HL-60 (cell line): ENCODE measurements around the gene ZNF593.

Experiments
- CTCF ChIP-seq: IDR thresholded peaks from one replicate; pipeline ENCODE4 v1.5.1; 2011; ENCODE audit warnings: low read length, control low read depth, inconsistent platforms; ENCODE audit not compliant: insufficient read depth
- GABPA ChIP-seq: IDR thresholded peaks from 2 replicates; pipeline ENCODE4 v1.6.1; 2012; ENCODE audit warnings: low read depth
- POLR2AphosphoS5 ChIP-seq: IDR thresholded peaks from 2 replicates; pipeline ENCODE4 v1.6.1; 2012; ENCODE audit warnings: low read depth
- REST ChIP-seq: IDR thresholded peaks from 2 replicates; pipeline ENCODE4 v1.6.1; 2012; ENCODE audit warnings: low read depth; ENCODE audit not compliant: insufficient replicate concordance
- SPI1 ChIP-seq: IDR thresholded peaks from 2 replicates; pipeline ENCODE4 v1.6.1; 2012; ENCODE audit warnings: low read depth, mild to moderate bottlenecking, borderline replicate concordance

GRCh38 chr1:26161415-26162219 lies 8.1 kb upstream of the ZNF593 start:
- no peak for TF ChIP-seq CTCF
- TF ChIP-seq REST = no peak
- no peak for TF ChIP-seq GABPA
- TF ChIP-seq POLR2AphosphoS5 = no peak
- no peak for TF ChIP-seq SPI1
